Measurements from ENCODE around the gene SAMSN1.
"Not testable (repeated sequence)": the region's sequence is repeated elsewhere in the genome, so short reads cannot be mapped to it uniquely, and the experiment has no call there.

The SAMSN1 gene

GRCh38 chr21:14566894-14567293 lies 20.8 kb upstream of the SAMSN1 start:
- DNase-seq (ENCODE audit: low read depth): no peak

GRCh38 chr21:14562959-14563358 lies 16.8 kb upstream of the SAMSN1 start:
- no peak for DNase-seq (ENCODE audit: low read depth)

GRCh38 chr21:14560555-14560954 lies 14.4 kb upstream of the SAMSN1 start:
- DNase-seq (ENCODE audit: low read depth): no peak

- DNase-seq (ENCODE audit: low read depth): no peak
Observed at GRCh38 chr21:14560139-14560538, 14.0 kb upstream of the SAMSN1 start.

GRCh38 chr21:14559102-14559501 lies 13.0 kb upstream of the SAMSN1 start:
- DNase-seq (ENCODE audit: low read depth): no peak

- no peak for DNase-seq (ENCODE audit: low read depth)
Observed at GRCh38 chr21:14557413-14557812, 11.3 kb upstream of the SAMSN1 start.

- DNase-seq (ENCODE audit: low read depth): no peak
Observed at GRCh38 chr21:14554948-14555347, 8.8 kb upstream of the SAMSN1 start.

- DNase-seq (ENCODE audit: low read depth): no peak
Observed at GRCh38 chr21:14553422-14553821, 7.3 kb upstream of the SAMSN1 start.

- DNase-seq (ENCODE audit: low read depth): no peak
Observed at GRCh38 chr21:14551741-14552140, 5.6 kb upstream of the SAMSN1 start.

- DNase-seq (ENCODE audit: low read depth): no peak
Observed at GRCh38 chr21:14550135-14550534, 4.0 kb upstream of the SAMSN1 start.

- no peak for DNase-seq (ENCODE audit: low read depth)
Observed at GRCh38 chr21:14548779-14549178, 2.7 kb upstream of the SAMSN1 start.

- DNase-seq (ENCODE audit: low read depth): no peak
Observed at GRCh38 chr21:14547834-14548513, 1.9 kb upstream of the SAMSN1 start.

- not testable (repeated sequence) for DNase-seq (ENCODE audit: low read depth)
Observed at GRCh38 chr21:14546719-14547118, 604 bp upstream of the SAMSN1 start.

- DNase-seq (ENCODE audit: low read depth): no peak
Observed at GRCh38 chr21:14543983-14544382, 2.1 kb downstream of the SAMSN1 start.

GRCh38 chr21:14542638-14543037 lies 3.5 kb downstream of the SAMSN1 start:
- DNase-seq (ENCODE audit: low read depth): no peak

- DNase-seq (ENCODE audit: low read depth): no peak
Observed at GRCh38 chr21:14541841-14542490, 4.1 kb downstream of the SAMSN1 start.

- no peak for DNase-seq (ENCODE audit: low read depth)
Observed at GRCh38 chr21:14538483-14538882, 7.6 kb downstream of the SAMSN1 start.

GRCh38 chr21:14536929-14537328 lies 9.2 kb downstream of the SAMSN1 start:
- DNase-seq (ENCODE audit: low read depth): no peak

- DNase-seq (ENCODE audit: low read depth): no peak
Observed at GRCh38 chr21:14535702-14536101, 10.4 kb downstream of the SAMSN1 start.

- no peak for DNase-seq (ENCODE audit: low read depth)
Observed at GRCh38 chr21:14533499-14534428, 12.4 kb downstream of the SAMSN1 start.

GRCh38 chr21:14531757-14532316 lies 14.3 kb downstream of the SAMSN1 start:
- DNase-seq (ENCODE audit: low read depth): no peak

GRCh38 chr21:14530592-14530991 lies 15.5 kb downstream of the SAMSN1 start:
- DNase-seq (ENCODE audit: low read depth): no peak
